ENCODE measurements around the gene WDFY2. TPM values are rescaled to one million over a fixed set of nuclear protein-coding genes. Genes with fewer than 3 reads are reported as not detected.

The WDFY2 gene
- total RNA-seq, 1 donor = 11.9 TPM

- H3K9me3 ChIP-seq (ENCODE audit: low read depth, low read length) = no peaks in the 10 kb centered on the region
- no peaks in the 10 kb centered on the region for H3K79me2 ChIP-seq (ENCODE audit: insufficient read depth, low read length)
- no peak overlapping the region for H3K4me3 ChIP-seq (ENCODE audit: insufficient read depth, low read length)
- H3K27ac ChIP-seq (ENCODE audit: low read depth, low read length) = no peak overlapping the region
- H3K27me3 ChIP-seq (ENCODE audit: insufficient read depth, low read length) = peaks cover 6% of the 10 kb centered on the region
- peaks cover 16% of the 10 kb centered on the region for H3K36me3 ChIP-seq (ENCODE audit: insufficient read depth, low read length)
- no peak overlapping the region for H2AFZ ChIP-seq (ENCODE audit: low read length)
- no peaks in the 10 kb centered on the region for H3K4me1 ChIP-seq (ENCODE audit: insufficient read depth, low read length)
- no peaks in the 10 kb centered on the region for H4K20me1 ChIP-seq (ENCODE audit: insufficient read depth, low read length)
- TF ChIP-seq CTCF (IDR thresholded peaks at IDR 0.05; ENCODE audit: extremely low read depth, low read depth, low read length) = no peak
- no peak overlapping the region for H3K4me2 ChIP-seq (ENCODE audit: insufficient read depth, low read length)
- DNase-seq (ENCODE audit: insufficient read length, low spot score, missing footprints) = no peak
Measured at GRCh38 chr13:51770681-51771417, 186.6 kb downstream of the WDFY2 start.

DNA sequence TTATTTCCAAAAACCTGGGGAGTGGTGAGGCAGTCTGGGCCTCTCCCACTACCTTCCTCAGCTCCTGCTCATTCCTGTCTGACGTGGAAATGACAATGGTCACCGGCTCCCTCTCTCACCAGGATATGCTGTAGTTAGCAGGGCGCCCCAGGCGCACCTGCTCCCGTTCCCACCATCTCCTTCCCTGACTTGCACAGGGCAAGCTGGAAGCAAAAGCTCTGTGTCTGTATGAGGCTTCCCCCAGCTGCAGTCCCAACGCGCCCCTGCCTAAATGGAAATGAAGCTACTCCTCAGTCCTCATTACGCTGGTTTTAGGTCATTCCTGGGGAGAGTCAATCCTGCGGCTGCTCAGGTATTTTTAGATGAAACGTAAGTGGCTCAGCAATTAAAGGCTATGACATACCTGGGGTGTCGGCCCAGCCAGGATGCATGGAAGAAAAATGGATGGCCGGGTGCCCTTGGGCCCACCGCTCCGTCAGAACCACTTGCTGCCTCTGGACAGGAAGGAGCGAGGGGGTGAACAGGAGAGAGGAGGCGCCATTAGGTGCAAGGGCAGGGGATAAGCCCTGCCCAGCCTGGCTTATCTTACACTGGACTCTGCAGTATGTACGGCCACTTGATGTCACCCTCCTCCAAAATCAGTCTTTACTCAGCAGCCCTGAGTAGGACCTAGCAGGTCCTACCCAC lies 187.3 kb downstream of the WDFY2 start:
- Histone ChIP-seq H3K27me3 (ENCODE audit: insufficient read depth, low read length) (peaks cover 6% of the 10 kb centered on the region), H4K20me1 (ENCODE audit: insufficient read depth, low read length) (no peaks in the 10 kb centered on the region), H3K36me3 (ENCODE audit: insufficient read depth, low read length) (peaks cover 9% of the 10 kb centered on the region), H3K79me2 (ENCODE audit: insufficient read depth, low read length) (no peaks in the 10 kb centered on the region), H3K4me2 (ENCODE audit: insufficient read depth, low read length) (no peak overlapping the region), H3K4me3 (ENCODE audit: insufficient read depth, low read length) (no peak overlapping the region), H3K9me3 (ENCODE audit: low read depth, low read length) (no peaks in the 10 kb centered on the region), H3K4me1 (ENCODE audit: insufficient read depth, low read length) (no peaks in the 10 kb centered on the region), H3K27ac (ENCODE audit: low read depth, low read length) (no peak overlapping the region), H2AFZ (ENCODE audit: low read length) (no peak overlapping the region)
- no peak for TF ChIP-seq CTCF (IDR thresholded peaks at IDR 0.05; ENCODE audit: extremely low read depth, low read depth, low read length)
- DNase-seq (ENCODE audit: insufficient read length, low spot score, missing footprints) = peak; percentile 46

GRCh38 chr13:51772105-51772455 lies 187.8 kb downstream of the WDFY2 start:
- H3K79me2 ChIP-seq (ENCODE audit: insufficient read depth, low read length) = no peaks in the 10 kb centered on the region
- no peaks in the 10 kb centered on the region for H3K4me1 ChIP-seq (ENCODE audit: insufficient read depth, low read length)
- no peak overlapping the region for H3K27ac ChIP-seq (ENCODE audit: low read depth, low read length)
- H3K4me3 ChIP-seq (ENCODE audit: insufficient read depth, low read length) = no peak overlapping the region
- no peak for TF ChIP-seq CTCF (IDR thresholded peaks at IDR 0.05; ENCODE audit: extremely low read depth, low read depth, low read length)
- DNase-seq (ENCODE audit: insufficient read length, low spot score, missing footprints) = no peak
- H3K27me3 ChIP-seq (ENCODE audit: insufficient read depth, low read length) = peaks cover 6% of the 10 kb centered on the region
- no peaks in the 10 kb centered on the region for H4K20me1 ChIP-seq (ENCODE audit: insufficient read depth, low read length)
- H3K36me3 ChIP-seq (ENCODE audit: insufficient read depth, low read length) = peaks cover 3% of the 10 kb centered on the region
- H3K4me2 ChIP-seq (ENCODE audit: insufficient read depth, low read length) = no peak overlapping the region
- H2AFZ ChIP-seq (ENCODE audit: low read length) = no peak overlapping the region
- no peaks in the 10 kb centered on the region for H3K9me3 ChIP-seq (ENCODE audit: low read depth, low read length)

DNA sequence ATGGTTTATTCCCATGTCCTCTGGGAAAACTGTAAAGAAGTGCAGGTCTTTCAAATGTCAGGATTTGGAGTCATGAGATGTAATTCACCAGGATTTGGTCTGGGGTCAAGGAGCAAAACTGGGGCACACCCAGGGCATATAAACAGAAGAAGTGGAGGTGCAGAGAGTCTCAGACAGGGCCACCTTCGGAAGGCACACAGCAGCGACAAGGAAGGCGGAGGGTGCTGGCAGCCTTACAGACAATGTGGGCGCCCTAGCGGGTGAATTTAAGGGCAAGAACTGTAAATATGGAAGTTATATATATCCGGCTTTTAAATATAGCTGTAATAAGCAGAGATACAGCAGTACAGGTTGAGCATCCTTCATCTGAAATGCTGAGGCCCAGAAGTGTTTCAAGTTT lies 188.5 kb downstream of the WDFY2 start:
- Histone ChIP-seq H3K4me3 (ENCODE audit: insufficient read depth, low read length) (no peak overlapping the region), H4K20me1 (ENCODE audit: insufficient read depth, low read length) (no peaks in the 10 kb centered on the region), H3K27me3 (ENCODE audit: insufficient read depth, low read length) (peaks cover 6% of the 10 kb centered on the region), H3K79me2 (ENCODE audit: insufficient read depth, low read length) (no peaks in the 10 kb centered on the region), H3K27ac (ENCODE audit: low read depth, low read length) (no peak overlapping the region), H3K36me3 (ENCODE audit: insufficient read depth, low read length) (no peaks in the 10 kb centered on the region), H3K4me1 (ENCODE audit: insufficient read depth, low read length) (no peaks in the 10 kb centered on the region), H3K9me3 (ENCODE audit: low read depth, low read length) (no peaks in the 10 kb centered on the region), H3K4me2 (ENCODE audit: insufficient read depth, low read length) (no peak overlapping the region), H2AFZ (ENCODE audit: low read length) (no peak overlapping the region)
- DNase-seq (ENCODE audit: insufficient read length, low spot score, missing footprints) = no peak
- no peak for TF ChIP-seq CTCF (IDR thresholded peaks at IDR 0.05; ENCODE audit: extremely low read depth, low read depth, low read length)
